Epithelial cell of proximal tubule (primary cell): ENCODE measurements around the gene SCGB1D4. TPM values are rescaled to one million over a fixed set of nuclear protein-coding genes. Genes with fewer than 3 reads are reported as not detected.
"Not testable (repeated sequence)": the region's sequence is repeated elsewhere in the genome, so short reads cannot be mapped to it uniquely, and the experiment has no call there.

Source experiments
- DNase-seq: peaks from one replicate; pipeline ENCODE4 v3.0.0-alpha.2; 2011; ENCODE audit warnings: low read depth
- H3K4me3 ChIP-seq: 2 replicates; pipeline ENCODE4 v1.5.1; 2011; ENCODE audit warnings: low read depth, mild to moderate bottlenecking, low read length
- total RNA-seq: library from RNA; depleted of rRNA; stranded (reverse); fragments of >200 nt; gene quantifications from 2 replicates; pipeline ENCODE4 v1.2.3, GENCODE V29; 2015
- TF ChIP-seq, protein P1 (sequence below): conservative IDR thresholded peaks from 2 replicates; pipeline ENCODE4 v1.5.1; 2012; ENCODE audit warnings: low read depth, mild to moderate bottlenecking, low read length

Gene SCGB1D4, protein sequence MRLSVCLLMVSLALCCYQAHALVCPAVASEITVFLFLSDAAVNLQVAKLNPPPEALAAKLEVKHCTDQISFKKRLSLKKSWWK
- not detected in 2 replicates for total RNA-seq

DNA sequence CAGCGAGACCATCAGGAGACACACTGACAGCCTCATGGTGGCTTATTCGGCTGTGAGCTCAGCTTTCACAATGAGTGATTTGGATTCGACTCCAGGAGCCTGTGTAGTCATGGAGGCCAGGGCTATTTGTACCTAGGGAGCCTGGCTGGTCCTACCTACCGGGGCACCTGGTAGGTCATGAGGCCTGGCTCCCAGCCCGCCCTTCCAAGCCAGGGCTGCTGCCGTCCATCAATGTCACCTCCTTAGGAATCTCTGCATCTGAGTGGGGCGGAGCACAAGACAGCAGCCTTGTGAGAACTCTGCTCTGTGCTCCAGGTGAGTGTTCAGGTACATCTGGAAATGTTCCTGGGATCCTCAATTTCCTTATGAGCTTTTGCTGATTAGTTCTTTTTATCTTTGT lies at the start of gene SCGB1D4:
Gene SCGB1D4, minus strand, starts transcription at position 101 of the 400 bp plus-strand sequence. Its CDS starts 65 bp downstream, at position 36.
- TF ChIP-seq, protein P1, sequence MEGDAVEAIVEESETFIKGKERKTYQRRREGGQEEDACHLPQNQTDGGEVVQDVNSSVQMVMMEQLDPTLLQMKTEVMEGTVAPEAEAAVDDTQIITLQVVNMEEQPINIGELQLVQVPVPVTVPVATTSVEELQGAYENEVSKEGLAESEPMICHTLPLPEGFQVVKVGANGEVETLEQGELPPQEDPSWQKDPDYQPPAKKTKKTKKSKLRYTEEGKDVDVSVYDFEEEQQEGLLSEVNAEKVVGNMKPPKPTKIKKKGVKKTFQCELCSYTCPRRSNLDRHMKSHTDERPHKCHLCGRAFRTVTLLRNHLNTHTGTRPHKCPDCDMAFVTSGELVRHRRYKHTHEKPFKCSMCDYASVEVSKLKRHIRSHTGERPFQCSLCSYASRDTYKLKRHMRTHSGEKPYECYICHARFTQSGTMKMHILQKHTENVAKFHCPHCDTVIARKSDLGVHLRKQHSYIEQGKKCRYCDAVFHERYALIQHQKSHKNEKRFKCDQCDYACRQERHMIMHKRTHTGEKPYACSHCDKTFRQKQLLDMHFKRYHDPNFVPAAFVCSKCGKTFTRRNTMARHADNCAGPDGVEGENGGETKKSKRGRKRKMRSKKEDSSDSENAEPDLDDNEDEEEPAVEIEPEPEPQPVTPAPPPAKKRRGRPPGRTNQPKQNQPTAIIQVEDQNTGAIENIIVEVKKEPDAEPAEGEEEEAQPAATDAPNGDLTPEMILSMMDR: no peak
- DNase-seq: no peak
- no peak within 1 kb of the TSS for H3K4me3 ChIP-seq

DNA sequence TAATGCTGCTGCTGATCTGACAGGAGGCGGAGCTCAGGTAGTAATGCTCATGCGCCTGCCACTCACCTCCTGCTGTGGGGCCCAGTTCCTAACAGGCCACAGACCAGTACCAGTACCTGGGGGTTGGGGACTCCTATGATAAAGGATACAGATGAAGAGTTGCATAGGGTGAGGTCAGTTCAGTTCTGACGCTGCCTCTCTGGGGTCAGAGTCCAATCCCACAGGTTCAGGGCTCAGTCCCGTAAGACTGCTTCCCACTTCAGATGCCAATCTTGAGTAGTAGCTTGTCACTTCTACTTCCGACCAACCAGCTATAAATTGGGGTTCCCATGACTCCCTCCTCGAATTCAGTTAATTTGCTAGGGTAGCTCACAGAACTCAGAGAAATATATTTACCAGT lies 47.0 kb upstream of the SCGB1D4 start:
- TF ChIP-seq, protein P1: no peak
- no peak for DNase-seq
- H3K4me3 ChIP-seq: no peak overlapping the region

DNA sequence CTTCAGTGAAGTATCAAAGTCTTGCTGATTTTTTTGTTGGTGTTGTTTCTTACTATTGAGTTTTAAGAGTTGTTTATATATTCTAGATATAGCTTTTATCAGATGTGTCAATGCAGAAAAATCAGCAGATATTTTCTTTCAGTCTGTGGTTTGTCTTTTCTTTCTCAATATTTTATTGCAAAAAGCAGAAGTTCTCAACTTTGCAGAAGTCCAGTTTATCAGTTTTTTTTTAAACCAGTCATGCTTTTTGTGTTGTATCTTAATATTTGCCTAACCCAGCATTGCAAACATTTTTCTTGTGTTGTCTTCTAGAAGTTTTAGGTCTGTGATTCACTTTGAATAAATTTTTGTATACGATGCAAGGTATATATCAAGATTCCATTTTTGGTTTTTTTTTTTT lies 45.3 kb upstream of the SCGB1D4 start:
- no peak overlapping the region for H3K4me3 ChIP-seq
- TF ChIP-seq, protein P1: no peak
- DNase-seq: no peak

DNA sequence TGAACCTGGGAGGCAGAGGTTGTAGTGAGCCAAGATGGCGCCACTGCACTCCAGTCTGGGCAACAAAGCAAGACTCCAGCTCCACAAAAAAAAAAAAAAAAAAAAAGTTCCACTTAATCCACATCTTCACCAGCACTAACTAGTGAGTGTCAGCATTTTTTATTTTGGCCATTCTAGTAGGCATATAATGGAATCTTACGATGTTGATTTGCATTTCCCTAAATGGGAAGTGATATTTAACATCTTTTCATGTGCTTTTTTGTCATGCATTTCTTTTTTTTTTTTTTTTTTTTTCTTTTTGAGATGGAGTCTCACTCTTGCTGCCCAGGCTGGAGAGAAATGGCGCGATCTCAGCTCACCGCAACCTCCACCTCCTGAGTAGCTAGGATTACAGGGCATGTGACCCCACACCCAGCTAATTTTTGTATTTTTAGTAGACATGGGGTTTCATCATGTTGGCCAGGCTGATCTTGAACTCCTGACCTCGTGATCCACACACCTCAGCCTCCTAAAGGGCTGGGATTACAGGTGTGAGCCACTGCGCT lies 44.8 kb upstream of the SCGB1D4 start:
- H3K4me3 ChIP-seq, DNase-seq: not testable (repeated sequence)

DNA sequence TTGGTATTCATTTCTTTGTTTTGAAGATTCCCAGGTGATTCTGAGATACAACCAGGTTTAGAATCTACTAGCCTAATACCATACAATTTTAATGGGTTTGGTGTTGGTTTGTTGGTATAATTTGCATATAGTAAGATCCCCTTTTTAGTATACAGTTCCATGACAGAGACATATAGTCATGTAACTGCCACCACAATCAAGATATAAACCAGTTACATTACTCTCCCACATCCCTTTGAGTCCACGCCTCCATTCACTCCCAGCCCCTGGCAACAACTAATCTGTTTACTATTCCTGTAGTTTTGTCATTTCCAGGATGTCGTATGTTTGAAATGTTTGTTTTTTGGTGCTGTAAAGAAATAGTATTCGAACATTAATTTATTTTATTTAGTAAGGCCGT lies 42.7 kb upstream of the SCGB1D4 start:
- no peak for DNase-seq
- TF ChIP-seq, protein P1: no peak
- H3K4me3 ChIP-seq: no peak overlapping the region

DNA sequence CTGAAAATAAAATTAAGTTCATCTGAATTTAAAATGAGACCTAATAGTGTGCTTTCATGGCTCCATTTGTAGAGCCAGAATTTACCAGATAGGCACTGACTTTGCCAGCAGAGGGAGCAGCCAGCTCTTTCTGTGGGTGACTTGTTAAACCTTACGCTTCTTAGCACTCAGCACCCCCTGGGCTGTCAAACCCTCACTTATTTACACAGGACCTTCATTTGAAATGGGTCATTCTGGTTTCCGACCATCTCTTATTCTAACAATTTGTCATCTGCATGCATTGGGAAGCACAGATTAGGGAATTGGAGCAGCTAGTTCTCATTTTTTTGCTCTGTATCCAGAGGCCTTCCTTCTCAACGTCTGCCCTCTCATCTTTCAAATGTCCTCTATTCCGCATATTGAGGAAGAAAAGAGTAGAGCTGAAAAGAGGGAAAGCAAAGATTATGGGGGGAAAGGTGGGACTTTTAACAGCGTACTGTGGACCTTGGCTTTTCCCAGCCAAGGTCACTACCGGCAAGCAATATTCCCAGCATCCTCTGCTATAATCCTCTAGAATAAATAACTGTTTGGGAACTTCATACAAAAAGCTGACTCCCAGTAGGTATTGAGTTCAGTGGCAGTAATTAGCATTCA lies 41.5 kb upstream of the SCGB1D4 start:
- H3K4me3 ChIP-seq: peak overlapping the region; percentile 16
- no peak for DNase-seq
- TF ChIP-seq, protein P1: peak; percentile 76

DNA sequence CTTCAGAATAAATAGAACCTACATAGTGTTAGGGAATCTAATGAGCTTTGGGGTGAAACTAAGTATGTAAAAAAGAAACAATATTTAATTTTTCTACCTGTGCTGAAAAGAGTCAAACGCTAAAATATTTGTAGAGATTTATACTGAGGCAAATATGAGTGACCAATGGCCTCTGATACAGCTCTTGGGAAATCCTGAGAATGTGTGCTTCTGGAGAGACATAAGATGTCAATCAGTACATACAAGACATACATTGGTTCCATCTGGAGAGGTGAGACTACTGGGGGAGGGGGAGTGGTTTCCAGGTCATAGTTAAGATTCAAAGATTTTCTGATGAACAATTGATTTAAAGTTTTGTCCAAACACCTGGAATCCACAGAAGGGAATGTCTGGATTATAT lies 39.3 kb upstream of the SCGB1D4 start:
- DNase-seq: no peak
- peak overlapping the region; percentile 83 for H3K4me3 ChIP-seq
- TF ChIP-seq, protein P1: no peak
